Measurements from ENCODE around the gene RALB.

The RALB gene

DNA sequence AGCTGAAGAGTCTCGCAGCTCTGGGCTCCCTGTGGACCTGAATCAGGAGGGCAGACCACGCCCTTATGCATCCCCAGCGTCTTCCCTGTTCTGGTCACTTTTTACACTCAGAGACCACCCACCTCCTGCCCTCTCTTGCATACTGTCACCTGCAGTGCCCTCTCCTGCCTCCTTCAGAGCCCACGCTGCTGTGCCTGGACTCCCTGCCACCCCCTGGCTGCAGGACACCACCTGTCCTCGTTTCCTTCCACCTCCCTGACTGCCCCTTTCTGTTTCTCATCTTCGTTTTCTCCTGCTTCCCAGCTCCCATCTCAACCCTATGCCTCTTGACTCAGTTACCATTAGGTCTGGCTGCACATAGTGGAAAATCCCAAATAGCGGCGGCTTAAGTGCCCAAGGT is 84.1 kb downstream of the RALB start:
- TF ChIP-seq, protein P1, sequence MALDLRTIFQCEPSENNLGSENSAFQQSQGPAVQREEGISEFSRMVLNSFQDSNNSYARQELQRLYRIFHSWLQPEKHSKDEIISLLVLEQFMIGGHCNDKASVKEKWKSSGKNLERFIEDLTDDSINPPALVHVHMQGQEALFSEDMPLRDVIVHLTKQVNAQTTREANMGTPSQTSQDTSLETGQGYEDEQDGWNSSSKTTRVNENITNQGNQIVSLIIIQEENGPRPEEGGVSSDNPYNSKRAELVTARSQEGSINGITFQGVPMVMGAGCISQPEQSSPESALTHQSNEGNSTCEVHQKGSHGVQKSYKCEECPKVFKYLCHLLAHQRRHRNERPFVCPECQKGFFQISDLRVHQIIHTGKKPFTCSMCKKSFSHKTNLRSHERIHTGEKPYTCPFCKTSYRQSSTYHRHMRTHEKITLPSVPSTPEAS (tag by site-specific recombination; IDR thresholded peaks at IDR 0.05): no peak
- no peak for TF ChIP-seq ZNF202 (tag by site-specific recombination; IDR thresholded peaks at IDR 0.05; ENCODE audit: borderline replicate concordance)
- no peak for TF ChIP-seq ZSCAN30 (tag by site-specific recombination; IDR thresholded peaks at IDR 0.05)
- no peak for TF ChIP-seq ZFP41 (tag by site-specific recombination; IDR thresholded peaks at IDR 0.05; ENCODE audit: borderline replicate concordance)
- TF ChIP-seq, protein P2, sequence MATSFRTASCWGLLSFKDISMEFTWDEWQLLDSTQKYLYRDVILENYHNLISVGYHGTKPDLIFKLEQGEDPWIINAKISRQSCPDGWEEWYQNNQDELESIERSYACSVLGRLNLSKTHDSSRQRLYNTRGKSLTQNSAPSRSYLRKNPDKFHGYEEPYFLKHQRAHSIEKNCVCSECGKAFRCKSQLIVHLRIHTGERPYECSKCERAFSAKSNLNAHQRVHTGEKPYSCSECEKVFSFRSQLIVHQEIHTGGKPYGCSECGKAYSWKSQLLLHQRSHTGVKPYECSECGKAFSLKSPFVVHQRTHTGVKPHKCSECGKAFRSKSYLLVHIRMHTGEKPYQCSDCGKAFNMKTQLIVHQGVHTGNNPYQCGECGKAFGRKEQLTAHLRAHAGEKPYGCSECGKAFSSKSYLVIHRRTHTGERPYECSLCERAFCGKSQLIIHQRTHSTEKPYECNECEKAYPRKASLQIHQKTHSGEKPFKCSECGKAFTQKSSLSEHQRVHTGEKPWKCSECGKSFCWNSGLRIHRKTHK (tag by site-specific recombination; IDR thresholded peaks at IDR 0.05): no peak
- TF ChIP-seq ZNF548 (tag by site-specific recombination; IDR thresholded peaks at IDR 0.05): no peak
- no peak for TF ChIP-seq ZNF600 (tag by site-specific recombination; IDR thresholded peaks at IDR 0.05)
- TF ChIP-seq, protein P3, sequence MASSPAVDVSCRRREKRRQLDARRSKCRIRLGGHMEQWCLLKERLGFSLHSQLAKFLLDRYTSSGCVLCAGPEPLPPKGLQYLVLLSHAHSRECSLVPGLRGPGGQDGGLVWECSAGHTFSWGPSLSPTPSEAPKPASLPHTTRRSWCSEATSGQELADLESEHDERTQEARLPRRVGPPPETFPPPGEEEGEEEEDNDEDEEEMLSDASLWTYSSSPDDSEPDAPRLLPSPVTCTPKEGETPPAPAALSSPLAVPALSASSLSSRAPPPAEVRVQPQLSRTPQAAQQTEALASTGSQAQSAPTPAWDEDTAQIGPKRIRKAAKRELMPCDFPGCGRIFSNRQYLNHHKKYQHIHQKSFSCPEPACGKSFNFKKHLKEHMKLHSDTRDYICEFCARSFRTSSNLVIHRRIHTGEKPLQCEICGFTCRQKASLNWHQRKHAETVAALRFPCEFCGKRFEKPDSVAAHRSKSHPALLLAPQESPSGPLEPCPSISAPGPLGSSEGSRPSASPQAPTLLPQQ (tag by site-specific recombination; IDR thresholded peaks at IDR 0.05): no peak
- TF ChIP-seq SETDB1 (IDR thresholded peaks at IDR 0.05; ENCODE audit: insufficient read length, low read length): no peak
- TF ChIP-seq, protein P4, sequence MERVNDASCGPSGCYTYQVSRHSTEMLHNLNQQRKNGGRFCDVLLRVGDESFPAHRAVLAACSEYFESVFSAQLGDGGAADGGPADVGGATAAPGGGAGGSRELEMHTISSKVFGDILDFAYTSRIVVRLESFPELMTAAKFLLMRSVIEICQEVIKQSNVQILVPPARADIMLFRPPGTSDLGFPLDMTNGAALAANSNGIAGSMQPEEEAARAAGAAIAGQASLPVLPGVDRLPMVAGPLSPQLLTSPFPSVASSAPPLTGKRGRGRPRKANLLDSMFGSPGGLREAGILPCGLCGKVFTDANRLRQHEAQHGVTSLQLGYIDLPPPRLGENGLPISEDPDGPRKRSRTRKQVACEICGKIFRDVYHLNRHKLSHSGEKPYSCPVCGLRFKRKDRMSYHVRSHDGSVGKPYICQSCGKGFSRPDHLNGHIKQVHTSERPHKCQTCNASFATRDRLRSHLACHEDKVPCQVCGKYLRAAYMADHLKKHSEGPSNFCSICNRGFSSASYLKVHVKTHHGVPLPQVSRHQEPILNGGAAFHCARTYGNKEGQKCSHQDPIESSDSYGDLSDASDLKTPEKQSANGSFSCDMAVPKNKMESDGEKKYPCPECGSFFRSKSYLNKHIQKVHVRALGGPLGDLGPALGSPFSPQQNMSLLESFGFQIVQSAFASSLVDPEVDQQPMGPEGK (tag by site-specific recombination; IDR thresholded peaks at IDR 0.05): no peak
- no peak for TF ChIP-seq ZNF555 (tag by site-specific recombination; conservative IDR thresholded peaks at IDR 0.05)
- no peak for TF ChIP-seq ZNF561 (tag by site-specific recombination; IDR thresholded peaks at IDR 0.05; ENCODE audit: borderline replicate concordance)
- TF ChIP-seq ZBTB7A (tag by site-specific recombination; IDR thresholded peaks at IDR 0.05; ENCODE audit: low read depth): no peak
- Histone ChIP-seq H3K9me3 (ENCODE audit: control insufficient read depth, insufficient read depth, low read depth, low read length) (no peaks in the 10 kb centered on the region), H3K4me3 (ENCODE audit: low read depth, low read length) (no peak overlapping the region), H3K4me1 (ENCODE audit: control insufficient read depth, insufficient read depth, low read length) (no peaks in the 10 kb centered on the region), H3K27ac (ENCODE audit: extremely low read depth, low read depth, low read length) (no peak overlapping the region), H3K36me3 (ENCODE audit: control insufficient read depth in 2 of 2, insufficient read depth in 1 of 2, low read length in 2 of 2) (no peaks in the 10 kb centered on the region)
- ChIA-PET CTCF (interaction anchor here (0.7 kb wide), 1 partner anchor 215 kb away, joined by 4 read pairs; no protein-coding TSS in a partner anchor), POLR2A (interaction anchor here (1.0 kb wide), 1 partner anchor 8 kb away, joined by 4 read pairs; no protein-coding TSS in a partner anchor)

DNA sequence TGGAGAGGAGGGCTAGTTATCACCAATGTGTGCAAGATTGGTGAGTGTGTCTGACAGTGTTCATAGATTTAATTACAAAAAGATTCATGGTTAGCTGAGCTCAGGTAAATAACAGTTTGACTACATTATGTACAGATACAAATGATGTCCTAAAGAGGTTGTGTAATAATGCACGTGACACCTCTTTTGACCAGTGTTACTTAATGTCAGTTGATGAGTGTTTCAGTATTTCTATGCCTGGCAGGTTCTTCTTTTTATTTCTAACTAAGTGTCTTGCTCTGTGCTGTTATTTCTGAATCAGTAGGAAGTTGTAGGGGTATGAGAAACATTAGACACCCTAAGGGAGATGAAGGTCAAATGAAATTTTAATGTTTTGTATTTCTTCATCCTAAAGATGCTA is 85.4 kb downstream of the RALB start:
- no peaks in the 10 kb centered on the region for H3K9me3 ChIP-seq (ENCODE audit: control insufficient read depth, insufficient read depth, low read depth, low read length)
- no peak overlapping the region for H3K4me3 ChIP-seq (ENCODE audit: low read depth, low read length)
- POLR2A ChIA-PET: no interaction called here
- H3K36me3 ChIP-seq (ENCODE audit: control insufficient read depth in 2 of 2, insufficient read depth in 1 of 2, low read length in 2 of 2): no peaks in the 10 kb centered on the region
- H3K27ac ChIP-seq (ENCODE audit: extremely low read depth, low read depth, low read length): no peak overlapping the region
- CTCF ChIA-PET: no interaction called here
- H3K4me1 ChIP-seq (ENCODE audit: control insufficient read depth, insufficient read depth, low read length): no peaks in the 10 kb centered on the region
- TF ChIP-seq ZNF561 (tag by site-specific recombination; IDR thresholded peaks at IDR 0.05; ENCODE audit: borderline replicate concordance) (no peak), GLI2 (tag by site-specific recombination; IDR thresholded peaks at IDR 0.05; ENCODE audit: borderline replicate concordance, low read depth) (no peak), ZNF184 (tag by site-specific recombination; IDR thresholded peaks at IDR 0.05) (no peak), OVOL3 (tag by site-specific recombination; IDR thresholded peaks at IDR 0.05) (no peak)
- TF ChIP-seq, protein P5, sequence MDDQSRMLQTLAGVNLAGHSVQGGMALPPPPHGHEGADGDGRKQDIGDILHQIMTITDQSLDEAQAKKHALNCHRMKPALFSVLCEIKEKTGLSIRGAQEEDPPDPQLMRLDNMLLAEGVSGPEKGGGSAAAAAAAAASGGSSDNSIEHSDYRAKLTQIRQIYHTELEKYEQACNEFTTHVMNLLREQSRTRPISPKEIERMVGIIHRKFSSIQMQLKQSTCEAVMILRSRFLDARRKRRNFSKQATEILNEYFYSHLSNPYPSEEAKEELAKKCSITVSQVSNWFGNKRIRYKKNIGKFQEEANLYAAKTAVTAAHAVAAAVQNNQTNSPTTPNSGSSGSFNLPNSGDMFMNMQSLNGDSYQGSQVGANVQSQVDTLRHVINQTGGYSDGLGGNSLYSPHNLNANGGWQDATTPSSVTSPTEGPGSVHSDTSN (CRISPR knock-in tag; IDR thresholded peaks at IDR 0.05): no peak

Measured in HEK293 (cell line).